ENCODE results near the gene MAN1B1. TPM values are rescaled to one million over a fixed set of nuclear protein-coding genes. Genes with fewer than 3 reads are reported as not detected.

MAN1B1 gene
- total and polyA plus RNA-seq, 2 of the 4 experiments (the other 2 are of a cell fraction), result 28.7 to 55.1 TPM

DNA sequence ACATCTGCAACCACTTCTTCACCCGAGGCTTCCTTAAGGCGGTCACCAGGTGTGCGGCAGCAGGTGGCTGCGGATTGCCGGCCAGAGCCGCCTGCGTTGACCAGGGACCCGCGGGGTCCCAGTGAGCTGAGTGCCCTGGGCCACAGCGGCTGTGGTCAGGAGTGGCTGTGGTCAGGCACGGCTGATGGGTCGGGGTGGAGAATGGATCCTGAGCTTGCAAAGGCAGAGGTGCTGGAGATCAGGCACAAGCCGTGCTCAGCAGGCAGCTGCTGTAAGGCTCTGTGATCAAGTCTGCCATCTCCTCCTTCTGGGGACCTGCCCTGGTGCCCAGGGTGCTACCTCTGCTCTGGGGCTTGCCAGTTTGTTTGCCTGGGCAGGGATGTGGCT is 7.4 kb upstream of the MAN1B1 start:
- Histone ChIP-seq H3K79me1 (ENCODE audit: low read depth in 1 of 2, low read length in 2 of 2) (peaks cover 8 to 40% of the 10 kb centered on the region in 2 experiments), H4K5ac (ENCODE audit: low read depth, low read length) (no peak overlapping the region), H2BK120ac (ENCODE audit: low read depth, low read length) (no peak overlapping the region), H3K56ac (ENCODE audit: extremely low read depth, insufficient read depth, low read length) (no peak overlapping the region), H3K27me3 (ENCODE audit: control insufficient read depth, insufficient read depth, low read length) (no peaks in the 10 kb centered on the region), H2AFZ (replicated peaks; ENCODE audit: low read length, poor library complexity) (no peak overlapping the region), H2BK15ac (ENCODE audit: low read depth, low read length) (no peak overlapping the region), H3K4ac (ENCODE audit: low read depth, low read length) (no peak overlapping the region), H3K27ac (ENCODE audit: insufficient read depth, low read length) (no peak overlapping the region), H2AK5ac (ENCODE audit: low read depth, low read length) (no peak overlapping the region; the same call in 1 of the 2 replicates), H3K23ac (ENCODE audit: low read depth, low read length) (no peak overlapping the region), H4K8ac (ENCODE audit: low read depth in 2 of 2, low read length in 2 of 2) (no peak overlapping the region), H3K9me3 (ENCODE audit: control insufficient read depth, insufficient read depth, low read length) (no peaks in the 10 kb centered on the region), H2AK9ac (replicated peaks; ENCODE audit: low read depth, low read length, poor library complexity) (peak overlapping the region; percentile 65), H3K14ac (replicated peaks; ENCODE audit: low read depth, low read length) (no peak overlapping the region), H3K4me3 (ENCODE audit: insufficient read depth, low read depth, low read length) (no peak overlapping the region), H3K18ac (ENCODE audit: low read depth, low read length) (no peak overlapping the region), H3K9ac (ENCODE audit: low read depth, low read length) (no peak overlapping the region), H3K36me3 (ENCODE audit: control insufficient read depth, insufficient read depth, low read length) (peaks cover 24% of the 10 kb centered on the region; the same call in 1 of the 2 replicates), H4K20me1 (ENCODE audit: insufficient read depth, low read length) (peaks cover 10% of the 10 kb centered on the region), H2BK5ac (ENCODE audit: low read depth, low read length, poor library complexity, severe bottlenecking) (no peak overlapping the region), H3K9me1 (ENCODE audit: insufficient read depth, low read length) (peaks cover 6% of the 10 kb centered on the region), H3K4me1 (ENCODE audit: control insufficient read depth, insufficient read depth, low read length) (peaks cover 12% of the 10 kb centered on the region), H2BK20ac (ENCODE audit: low read depth, low read length) (no peak overlapping the region), H3K4me2 (ENCODE audit: low read depth, low read length) (no peak overlapping the region), H4K91ac (ENCODE audit: insufficient read depth, low read depth, low read length) (no peak overlapping the region)
- ATAC-seq (ENCODE audit: low read depth), result no peak
- TF ChIP-seq RCOR1 (IDR thresholded peaks at IDR 0.05; ENCODE audit: insufficient replicate concordance, low read length) (no peak), FOS (IDR thresholded peaks at IDR 0.05; ENCODE audit: low read depth, low read length) (no peak), RFX5 (IDR thresholded peaks at IDR 0.05; ENCODE audit: low read depth, low read length) (no peak), MAZ (IDR thresholded peaks at IDR 0.05; ENCODE audit: borderline replicate concordance, low read depth, low read length) (no peak), CEBPB (IDR thresholded peaks at IDR 0.05; ENCODE audit: low read depth, low read length) (no peak), POLR2A (IDR thresholded peaks at IDR 0.05; ENCODE audit: low read depth, low read length) (no peak), NFE2L2 (IDR thresholded peaks at IDR 0.05; ENCODE audit: low read depth, low read length) (no peak), BHLHE40 (IDR thresholded peaks at IDR 0.05; ENCODE audit: low read depth, low read length) (no peak), SMC3 (IDR thresholded peaks at IDR 0.05; ENCODE audit: low read depth, low read length) (no peak)
- TF ChIP-seq, protein P1, sequence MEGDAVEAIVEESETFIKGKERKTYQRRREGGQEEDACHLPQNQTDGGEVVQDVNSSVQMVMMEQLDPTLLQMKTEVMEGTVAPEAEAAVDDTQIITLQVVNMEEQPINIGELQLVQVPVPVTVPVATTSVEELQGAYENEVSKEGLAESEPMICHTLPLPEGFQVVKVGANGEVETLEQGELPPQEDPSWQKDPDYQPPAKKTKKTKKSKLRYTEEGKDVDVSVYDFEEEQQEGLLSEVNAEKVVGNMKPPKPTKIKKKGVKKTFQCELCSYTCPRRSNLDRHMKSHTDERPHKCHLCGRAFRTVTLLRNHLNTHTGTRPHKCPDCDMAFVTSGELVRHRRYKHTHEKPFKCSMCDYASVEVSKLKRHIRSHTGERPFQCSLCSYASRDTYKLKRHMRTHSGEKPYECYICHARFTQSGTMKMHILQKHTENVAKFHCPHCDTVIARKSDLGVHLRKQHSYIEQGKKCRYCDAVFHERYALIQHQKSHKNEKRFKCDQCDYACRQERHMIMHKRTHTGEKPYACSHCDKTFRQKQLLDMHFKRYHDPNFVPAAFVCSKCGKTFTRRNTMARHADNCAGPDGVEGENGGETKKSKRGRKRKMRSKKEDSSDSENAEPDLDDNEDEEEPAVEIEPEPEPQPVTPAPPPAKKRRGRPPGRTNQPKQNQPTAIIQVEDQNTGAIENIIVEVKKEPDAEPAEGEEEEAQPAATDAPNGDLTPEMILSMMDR (conservative IDR thresholded peaks at IDR 0.05; ENCODE audit: low read depth, low read length), result no peak
- dilution Hi-C loops (cut with HindIII; ENCODE audit: low sequenced_read_pairs, unreplicated experiment) (no loop called here), in situ Hi-C loops (cut with MboI; ENCODE audit: low sequenced_read_pairs) (no loop called here), intact Hi-C loops (cut with micrococcal nuclease) (no loop called here)
- no TSS peak for BruUV-seq (replicated peaks)
- DNase-seq, result no peak
- POLR2A ChIA-PET (ENCODE audit: unreplicated experiment), result no interaction called here
- 84% methylated on average over 9 of the region's 13 CpGs; no CpG with 5 or more reads in 1 of the 2 experiments for WGBS, 2 experiments (ENCODE audit: extremely low coverage in 2 of 2, insufficient read length in 1 of 2)
- CTCF ChIA-PET, result no interaction called here
